ENCODE data around the gene MMAA. TPM values are rescaled to one million over a fixed set of nuclear protein-coding genes. Genes with fewer than 3 reads are reported as not detected.
"Not testable (repeated sequence)": the region's sequence is repeated elsewhere in the genome, so short reads cannot be mapped to it uniquely, and the experiment has no call there.

The MMAA gene
- total and polyA plus RNA-seq, 2 experiments from 2014 or later, result 8.0 to 15.3 TPM

DNA sequence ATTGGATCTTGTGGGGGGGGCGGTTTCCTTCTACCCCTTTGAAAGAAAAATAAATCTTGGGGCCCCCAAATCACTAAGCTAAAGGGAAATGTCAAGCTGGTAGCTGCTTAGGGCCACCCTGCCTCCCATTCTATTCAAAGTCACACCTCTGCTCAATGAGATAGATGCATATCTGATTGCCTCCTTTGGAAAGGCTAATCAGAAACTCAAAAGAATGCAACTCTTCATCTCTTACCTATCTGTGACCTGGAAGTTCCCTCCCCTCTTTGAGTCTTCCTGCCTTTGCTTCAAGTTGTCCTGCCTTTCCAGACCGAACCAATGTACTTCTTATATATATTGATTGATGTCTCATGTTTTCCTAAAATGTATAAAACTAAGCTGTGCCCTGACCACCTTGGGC, 67.8 kb downstream of the MMAA start:
- H3K27me3 ChIP-seq, result no peaks in the 10 kb centered on the region
- DNase-seq (ENCODE audit: low spot score), result no peak
- no peak overlapping the region for H2AFZ ChIP-seq
- 26% methylated on average over 2 of the region's 2 CpGs for WGBS (ENCODE audit: low lambda C conversion rate, missing lambda C conversion rate)
- H3K79me2 ChIP-seq, result no peaks in the 10 kb centered on the region
- no peaks in the 10 kb centered on the region for H3K36me3 ChIP-seq (replicated peaks; ENCODE audit: insufficient read depth, low read depth)
- H3K4me1 ChIP-seq (ENCODE audit: insufficient read depth), result no peaks in the 10 kb centered on the region
- no peaks in the 10 kb centered on the region for H4K20me1 ChIP-seq (ENCODE audit: insufficient read depth, poor library complexity, severe bottlenecking)
- H3K4me2 ChIP-seq, result no peak overlapping the region
- no peaks in the 10 kb centered on the region for H3K9me2 ChIP-seq (replicated peaks; ENCODE audit: insufficient read depth)
- H3K9me3 ChIP-seq (ENCODE audit: low read depth), result no peaks in the 10 kb centered on the region
- H3K4me3 ChIP-seq, result no peak overlapping the region
- TF ChIP-seq, protein P1, sequence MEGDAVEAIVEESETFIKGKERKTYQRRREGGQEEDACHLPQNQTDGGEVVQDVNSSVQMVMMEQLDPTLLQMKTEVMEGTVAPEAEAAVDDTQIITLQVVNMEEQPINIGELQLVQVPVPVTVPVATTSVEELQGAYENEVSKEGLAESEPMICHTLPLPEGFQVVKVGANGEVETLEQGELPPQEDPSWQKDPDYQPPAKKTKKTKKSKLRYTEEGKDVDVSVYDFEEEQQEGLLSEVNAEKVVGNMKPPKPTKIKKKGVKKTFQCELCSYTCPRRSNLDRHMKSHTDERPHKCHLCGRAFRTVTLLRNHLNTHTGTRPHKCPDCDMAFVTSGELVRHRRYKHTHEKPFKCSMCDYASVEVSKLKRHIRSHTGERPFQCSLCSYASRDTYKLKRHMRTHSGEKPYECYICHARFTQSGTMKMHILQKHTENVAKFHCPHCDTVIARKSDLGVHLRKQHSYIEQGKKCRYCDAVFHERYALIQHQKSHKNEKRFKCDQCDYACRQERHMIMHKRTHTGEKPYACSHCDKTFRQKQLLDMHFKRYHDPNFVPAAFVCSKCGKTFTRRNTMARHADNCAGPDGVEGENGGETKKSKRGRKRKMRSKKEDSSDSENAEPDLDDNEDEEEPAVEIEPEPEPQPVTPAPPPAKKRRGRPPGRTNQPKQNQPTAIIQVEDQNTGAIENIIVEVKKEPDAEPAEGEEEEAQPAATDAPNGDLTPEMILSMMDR (IDR thresholded peaks at IDR 0.05; ENCODE audit: poor library complexity), result no peak
- TF ChIP-seq EZH2phosphoT487 (IDR thresholded peaks at IDR 0.05; ENCODE audit: low read depth, severe bottlenecking, unreplicated experiment) (no peak), EZH2 (IDR thresholded peaks at IDR 0.05; ENCODE audit: borderline replicate concordance) (no peak)
- H3K27ac ChIP-seq, result no peak overlapping the region

DNA sequence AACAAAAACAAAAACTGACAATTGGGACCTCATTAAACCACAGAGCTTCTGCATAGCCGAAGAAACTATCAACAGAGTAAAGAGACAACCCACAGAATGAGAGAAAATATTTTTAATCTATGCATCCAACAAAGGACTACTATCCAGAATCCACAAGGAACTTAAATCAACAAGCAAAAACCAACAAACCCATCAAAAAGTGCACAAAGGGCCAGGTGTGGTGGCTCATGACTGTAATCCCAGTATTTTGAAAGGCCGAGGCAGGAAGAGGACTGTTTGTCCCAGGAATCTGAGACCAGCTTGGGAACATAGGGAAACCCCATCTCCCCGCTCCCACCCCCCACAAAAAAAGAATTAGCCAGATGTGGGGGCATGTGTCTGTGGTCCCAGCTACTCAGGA, 71.4 kb downstream of the MMAA start:
- Histone ChIP-seq H3K36me3 (replicated peaks; ENCODE audit: insufficient read depth, low read depth) (no peaks in the 10 kb centered on the region), H3K4me3 (no peak overlapping the region), H3K4me1 (ENCODE audit: insufficient read depth) (no peaks in the 10 kb centered on the region), H3K27ac (no peak overlapping the region), H3K27me3 (no peaks in the 10 kb centered on the region), H2AFZ (no peak overlapping the region), H3K79me2 (no peaks in the 10 kb centered on the region), H4K20me1 (ENCODE audit: insufficient read depth, poor library complexity, severe bottlenecking) (no peaks in the 10 kb centered on the region), H3K9me3 (ENCODE audit: low read depth) (no peaks in the 10 kb centered on the region), H3K9me2 (replicated peaks; ENCODE audit: insufficient read depth) (no peaks in the 10 kb centered on the region), H3K4me2 (no peak overlapping the region)
- TF ChIP-seq EZH2phosphoT487 (IDR thresholded peaks at IDR 0.05; ENCODE audit: low read depth, severe bottlenecking, unreplicated experiment), result no peak
- TF ChIP-seq, protein P1 (IDR thresholded peaks at IDR 0.05; ENCODE audit: poor library complexity), result no peak
- no peak for TF ChIP-seq EZH2 (IDR thresholded peaks at IDR 0.05; ENCODE audit: borderline replicate concordance)
- 78% methylated on average over 3 of the region's 3 CpGs for WGBS (ENCODE audit: low lambda C conversion rate, missing lambda C conversion rate)
- no peak for DNase-seq (ENCODE audit: low spot score)

DNA sequence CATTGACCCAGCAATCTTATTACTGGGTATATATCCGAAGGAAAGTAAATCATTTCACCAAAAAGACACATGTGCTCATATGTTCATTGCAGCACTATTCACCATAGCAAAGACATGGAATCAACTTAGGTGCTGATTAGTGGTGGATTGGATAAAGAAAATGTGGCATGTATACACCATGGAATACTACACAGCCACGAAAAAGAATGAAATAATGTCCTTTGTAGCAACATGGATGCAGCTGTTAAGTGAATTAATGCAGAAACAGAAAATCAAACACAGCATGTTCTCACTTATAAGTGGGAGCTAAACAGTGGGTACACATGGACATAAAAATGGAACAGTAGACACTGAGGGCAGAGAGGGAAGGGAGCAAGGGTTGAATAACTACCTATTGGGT, 72.2 kb downstream of the MMAA start:
- not testable (repeated sequence) for H3K4me1 ChIP-seq (ENCODE audit: insufficient read depth); H2AFZ ChIP-seq; H4K20me1 ChIP-seq (ENCODE audit: insufficient read depth, poor library complexity, severe bottlenecking); DNase-seq (ENCODE audit: low spot score); H3K9me2 ChIP-seq (replicated peaks; ENCODE audit: insufficient read depth); H3K27me3 ChIP-seq; H3K36me3 ChIP-seq (replicated peaks; ENCODE audit: insufficient read depth, low read depth); H3K4me2 ChIP-seq; H3K27ac ChIP-seq; H3K79me2 ChIP-seq; H3K9me3 ChIP-seq (ENCODE audit: low read depth); H3K4me3 ChIP-seq
- 96% methylated on average over 2 of the region's 2 CpGs for WGBS (ENCODE audit: low lambda C conversion rate, missing lambda C conversion rate)

DNA sequence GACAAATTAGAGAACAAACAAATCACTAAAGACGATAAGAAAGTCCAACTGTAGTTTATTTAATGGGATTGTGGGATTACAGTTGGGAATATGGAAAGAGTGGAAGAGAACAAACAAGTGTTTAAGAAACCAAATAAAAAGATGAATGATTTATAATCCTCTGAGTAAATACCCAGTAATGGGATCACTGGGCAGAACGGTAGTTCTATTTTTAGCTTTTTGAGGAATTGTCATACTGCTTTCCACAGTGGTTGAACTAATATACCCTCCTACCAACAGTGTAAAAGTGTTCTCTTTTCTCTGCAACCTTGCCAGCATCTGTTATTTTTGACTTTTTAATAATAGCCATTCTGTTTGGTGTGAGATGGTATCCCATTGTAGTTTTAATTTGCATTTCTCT, 75.7 kb downstream of the MMAA start:
- H3K9me3 ChIP-seq (ENCODE audit: low read depth), result no peaks in the 10 kb centered on the region
- H3K79me2 ChIP-seq, result no peaks in the 10 kb centered on the region
- no peak overlapping the region for H3K4me3 ChIP-seq
- no peaks in the 10 kb centered on the region for H3K4me1 ChIP-seq (ENCODE audit: insufficient read depth)
- H4K20me1 ChIP-seq (ENCODE audit: insufficient read depth, poor library complexity, severe bottlenecking), result no peaks in the 10 kb centered on the region
- TF ChIP-seq EZH2phosphoT487 (IDR thresholded peaks at IDR 0.05; ENCODE audit: low read depth, severe bottlenecking, unreplicated experiment), result no peak
- TF ChIP-seq EZH2 (IDR thresholded peaks at IDR 0.05; ENCODE audit: borderline replicate concordance), result no peak
- TF ChIP-seq, protein P1 (IDR thresholded peaks at IDR 0.05; ENCODE audit: poor library complexity), result no peak
- DNase-seq (ENCODE audit: low spot score), result no peak
- H3K36me3 ChIP-seq (replicated peaks; ENCODE audit: insufficient read depth, low read depth), result no peaks in the 10 kb centered on the region
- H2AFZ ChIP-seq, result no peak overlapping the region
- WGBS (ENCODE audit: low lambda C conversion rate, missing lambda C conversion rate), result 38% methylated on average over 2 of the region's 2 CpGs
- no peak overlapping the region for H3K27ac ChIP-seq
- H3K27me3 ChIP-seq, result no peaks in the 10 kb centered on the region
- no peaks in the 10 kb centered on the region for H3K9me2 ChIP-seq (replicated peaks; ENCODE audit: insufficient read depth)
- no peak overlapping the region for H3K4me2 ChIP-seq
